Measurements from ENCODE around the gene STAB2. TPM values are rescaled to one million over a fixed set of nuclear protein-coding genes. Genes with fewer than 3 reads are reported as not detected.

Gene STAB2
- polyA plus RNA-seq, 3 donors: not detected

GRCh38 chr12:103812789-103813188, 225.7 kb downstream of the STAB2 start:
- peaks cover 10% of the 10 kb centered on the region for H3K4me1 Mint-ChIP-seq
- Histone ChIP-seq H3K9ac (ENCODE audit: insufficient read depth, low read length, poor library complexity, severe bottlenecking) (no peak overlapping the region), H3K36me3 (replicated peaks in 1 of 2; ENCODE audit: control insufficient read depth in 1 of 2, insufficient read depth in 2 of 2, low read length in 2 of 2) (peaks cover 0 to 18% of the 10 kb centered on the region in 2 donors), H3K27ac (ENCODE audit: low read depth in 1 of 2, low read length in 2 of 2) (no peak overlapping the region), H4K20me1 (ENCODE audit: insufficient read depth, low read length) (no peaks in the 10 kb centered on the region), H2AFZ (ENCODE audit: insufficient read depth, low read depth, low read length, poor library complexity, severe bottlenecking) (no peak overlapping the region), H3K9me3 (replicated peaks in 1 of 2; ENCODE audit: control insufficient read depth in 1 of 2, insufficient read depth in 1 of 2, low read length in 2 of 2) (no peaks in the 10 kb centered on the region), H3K4me2 (replicated peaks; ENCODE audit: extremely low read depth, low read length, poor library complexity, severe bottlenecking) (no peak overlapping the region), H3K4me1 (ENCODE audit: control insufficient read depth in 1 of 2, insufficient read depth in 2 of 2, low read length in 2 of 2) (peaks cover 4 to 5% of the 10 kb centered on the region in 2 donors), H3K79me2 (ENCODE audit: insufficient read depth, low read length) (no peaks in the 10 kb centered on the region), H3K4me3 (replicated peaks in 1 of 3; ENCODE audit: low read depth in 2 of 3, low read length in 3 of 3) (no peak overlapping the region), H3K27me3 (ENCODE audit: control insufficient read depth in 2 of 2, insufficient read depth in 2 of 2, low read length in 2 of 2) (no peaks in the 10 kb centered on the region)
- intact Hi-C loops (cut with micrococcal nuclease): no loop called here
- H3K27ac Mint-ChIP-seq: no peak overlapping the region
- peaks cover 24 to 53% of the 10 kb centered on the region in 2 donors for H3K36me3 Mint-ChIP-seq
- H3K27me3 Mint-ChIP-seq (ENCODE audit: low read depth in 3 of 3): no peaks in the 10 kb centered on the region
- WGBS (ENCODE audit: insufficient coverage): no CpG with 5 or more reads among the region's 1 CpG
- H3K4me3 Mint-ChIP-seq: no peak overlapping the region
- peaks cover 0 to 3% (median 0%) of the 10 kb centered on the region in 7 donors for H3K9me3 Mint-ChIP-seq
- DNase-seq: no peak
- TF ChIP-seq CTCF (IDR thresholded peaks at IDR 0.05): no peak

- Histone ChIP-seq H3K9me3 (replicated peaks in 1 of 2; ENCODE audit: control insufficient read depth in 1 of 2, insufficient read depth in 1 of 2, low read length in 2 of 2) (no peaks in the 10 kb centered on the region), H3K36me3 (replicated peaks in 1 of 2; ENCODE audit: control insufficient read depth in 1 of 2, insufficient read depth in 2 of 2, low read length in 2 of 2) (peaks cover 0 to 18% of the 10 kb centered on the region in 2 donors), H2AFZ (ENCODE audit: insufficient read depth, low read depth, low read length, poor library complexity, severe bottlenecking) (no peak overlapping the region), H3K4me1 (ENCODE audit: control insufficient read depth in 1 of 2, insufficient read depth in 2 of 2, low read length in 2 of 2) (no peaks in the 10 kb centered on the region), H3K4me3 (replicated peaks in 1 of 3; ENCODE audit: low read depth in 2 of 3, low read length in 3 of 3) (no peak overlapping the region), H3K9ac (ENCODE audit: insufficient read depth, low read length, poor library complexity, severe bottlenecking) (no peak overlapping the region), H3K79me2 (ENCODE audit: insufficient read depth, low read length) (no peaks in the 10 kb centered on the region), H4K20me1 (ENCODE audit: insufficient read depth, low read length) (no peaks in the 10 kb centered on the region), H3K27me3 (ENCODE audit: control insufficient read depth in 2 of 2, insufficient read depth in 2 of 2, low read length in 2 of 2) (no peaks in the 10 kb centered on the region), H3K27ac (ENCODE audit: low read depth in 1 of 2, low read length in 2 of 2) (no peak overlapping the region), H3K4me2 (replicated peaks; ENCODE audit: extremely low read depth, low read length, poor library complexity, severe bottlenecking) (no peak overlapping the region)
- no peak for DNase-seq
- Mint-ChIP-seq H3K4me3 (no peak overlapping the region), H3K36me3 (peaks cover 24 to 48% of the 10 kb centered on the region in 2 donors), H3K27ac (no peak overlapping the region), H3K9me3 (peaks cover 0 to 3% (median 0%) of the 10 kb centered on the region in 7 donors), H3K4me1 (peaks cover 6% of the 10 kb centered on the region), H3K27me3 (ENCODE audit: low read depth in 3 of 3) (no peaks in the 10 kb centered on the region)
- no peak for TF ChIP-seq CTCF (IDR thresholded peaks at IDR 0.05)
- intact Hi-C loops (cut with micrococcal nuclease): no loop called here
- WGBS (ENCODE audit: insufficient coverage): no CpG with 5 or more reads among the region's 3 CpGs
These were observed 226.4 kb downstream of the STAB2 start for GRCh38 chr12:103813426-103813825.

Data from CD14-positive monocyte (primary cell).